Hematopoietic multipotent progenitor cell treated with erythropoietin and hydrocortisone succinate and interleukin-3 and kit ligand, for 6 days (in vitro differentiated cells): ENCODE data around the gene TNNI2.
"Not testable (repeated sequence)": the region's sequence is repeated elsewhere in the genome, so short reads cannot be mapped to it uniquely, and the experiment has no call there.

ENCODE experiments used
- DNase-seq: peaks from one replicate; pipeline ENCODE4 v3.0.0-alpha.2; 2015

Gene TNNI2

DNA sequence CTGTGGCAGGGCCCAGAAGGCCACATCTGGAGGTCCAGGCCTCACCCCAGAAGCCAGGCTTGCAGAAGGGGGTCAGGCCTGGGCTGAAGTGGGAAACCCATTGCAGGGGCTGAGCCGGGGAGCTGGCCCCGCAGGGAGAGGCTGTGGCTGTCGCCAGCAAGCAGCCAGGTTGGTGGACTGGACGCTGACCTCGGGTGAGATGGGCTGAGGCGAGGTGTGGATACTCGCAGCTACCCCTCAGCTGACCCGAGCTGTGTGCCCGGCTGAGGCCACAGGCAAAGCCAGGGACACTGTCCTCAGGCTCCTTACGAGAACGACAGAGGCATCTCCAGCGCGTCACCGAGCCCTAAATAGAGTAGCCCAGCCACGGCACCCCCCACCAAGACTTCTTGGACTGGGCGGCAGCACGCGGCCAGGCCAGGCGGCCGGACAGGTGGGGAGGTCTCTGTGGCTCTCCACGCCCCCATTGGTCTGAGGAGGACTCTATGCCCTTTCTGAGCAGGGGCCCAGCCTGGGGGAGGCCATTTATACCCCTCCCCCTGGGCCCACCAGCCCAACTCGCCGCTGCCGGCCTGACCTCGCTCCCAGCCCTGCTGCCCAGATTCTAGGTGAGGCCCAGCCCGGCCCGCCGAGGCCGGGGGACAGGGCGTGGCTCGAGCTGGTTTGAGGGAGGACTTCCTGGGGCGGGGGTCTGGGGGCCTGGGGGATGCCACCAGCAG, at the start of gene TNNI2:
Gene TNNI2, plus strand, starts transcription at position 556 of the 719 bp plus-strand sequence. CDS start 716 bp downstream, outside the sequence.
- DNase-seq: no peak

DNA sequence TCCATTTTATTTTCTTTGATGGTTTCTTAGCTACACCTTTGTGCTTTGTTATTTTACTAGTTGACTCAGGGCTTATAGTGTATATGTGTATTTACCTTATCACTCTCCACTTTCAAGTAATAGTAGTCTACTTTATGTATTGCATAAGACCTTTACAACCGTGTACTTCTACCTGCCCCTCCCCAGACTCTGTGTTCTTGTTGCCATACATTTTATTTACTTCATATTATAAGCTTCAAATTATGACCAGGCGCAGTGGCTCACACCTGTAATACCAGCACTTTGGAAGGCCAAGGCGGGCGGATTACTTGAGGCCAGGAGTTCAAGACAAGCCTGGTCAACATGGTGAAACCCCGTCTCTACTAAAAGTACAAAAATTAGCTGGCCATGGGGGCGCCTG, 46.9 kb upstream of the TNNI2 start:
- no peak for DNase-seq

DNA sequence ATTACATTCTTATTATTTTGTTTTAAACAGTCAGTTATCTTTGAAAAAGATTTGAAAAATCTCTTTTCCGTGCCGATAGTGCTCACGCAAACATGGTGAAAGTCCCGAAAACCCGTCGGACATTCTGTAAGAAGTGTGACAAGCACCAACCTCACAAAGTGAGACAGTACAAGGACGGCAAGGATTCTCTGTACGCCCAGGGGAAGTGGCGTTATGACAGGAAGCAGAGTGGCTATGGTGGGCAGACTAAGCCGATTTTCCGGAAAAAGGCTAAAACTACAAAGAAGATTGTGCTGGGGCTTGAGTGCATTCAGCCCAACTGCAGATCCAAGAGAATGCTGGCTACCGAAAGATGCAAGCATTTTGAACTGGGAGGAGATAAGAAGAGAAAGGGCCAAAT, 46.3 kb upstream of the TNNI2 start:
- no peak for DNase-seq

DNA sequence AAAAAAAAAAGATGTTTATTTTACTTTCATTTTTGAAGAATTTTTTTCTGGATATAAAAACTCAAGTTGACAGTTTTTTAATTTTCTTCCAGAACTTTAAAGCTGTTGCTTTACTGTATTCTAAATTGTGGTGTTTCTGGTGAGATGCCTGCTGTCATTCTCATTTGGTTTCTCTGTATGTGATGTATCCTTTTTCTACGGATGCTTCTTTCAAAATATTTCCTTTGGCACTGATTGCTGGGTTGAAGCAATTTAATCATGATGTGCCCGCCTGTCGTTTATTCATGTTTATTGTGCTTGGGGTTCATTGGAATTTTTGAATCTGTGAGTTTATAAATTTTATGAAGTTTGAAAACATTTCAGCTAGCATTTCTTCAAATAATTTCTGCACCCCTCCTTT, 45.7 kb upstream of the TNNI2 start:
- no peak for DNase-seq

DNA sequence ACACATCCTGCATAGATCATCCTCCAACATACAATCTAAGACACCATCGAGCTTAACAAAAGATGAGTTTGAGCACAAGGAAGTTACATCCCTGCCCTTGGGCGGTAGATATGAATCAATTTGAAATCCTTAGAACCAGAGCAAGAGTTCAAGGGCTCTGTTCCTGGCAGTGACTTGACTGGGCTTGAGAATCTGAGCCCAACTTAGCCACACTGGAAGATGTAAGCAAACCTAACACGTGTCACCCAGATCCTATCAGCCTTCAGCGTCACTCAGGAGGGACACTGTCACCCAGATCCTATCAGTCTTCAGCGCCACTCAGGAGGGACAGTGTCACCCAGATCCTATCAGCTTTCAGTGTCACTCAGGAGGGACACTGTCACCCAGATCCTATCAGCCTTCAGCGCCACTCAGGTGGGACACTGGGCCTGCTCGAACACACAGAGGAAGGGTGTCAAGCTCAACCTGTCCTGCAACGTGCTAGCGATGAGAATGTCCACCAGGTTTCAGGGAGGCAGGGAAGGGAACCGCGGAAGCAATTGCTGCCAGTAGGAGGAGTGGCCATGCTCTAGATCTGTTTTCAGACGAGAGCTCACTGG, 42.3 kb upstream of the TNNI2 start:
- no peak for DNase-seq

DNA sequence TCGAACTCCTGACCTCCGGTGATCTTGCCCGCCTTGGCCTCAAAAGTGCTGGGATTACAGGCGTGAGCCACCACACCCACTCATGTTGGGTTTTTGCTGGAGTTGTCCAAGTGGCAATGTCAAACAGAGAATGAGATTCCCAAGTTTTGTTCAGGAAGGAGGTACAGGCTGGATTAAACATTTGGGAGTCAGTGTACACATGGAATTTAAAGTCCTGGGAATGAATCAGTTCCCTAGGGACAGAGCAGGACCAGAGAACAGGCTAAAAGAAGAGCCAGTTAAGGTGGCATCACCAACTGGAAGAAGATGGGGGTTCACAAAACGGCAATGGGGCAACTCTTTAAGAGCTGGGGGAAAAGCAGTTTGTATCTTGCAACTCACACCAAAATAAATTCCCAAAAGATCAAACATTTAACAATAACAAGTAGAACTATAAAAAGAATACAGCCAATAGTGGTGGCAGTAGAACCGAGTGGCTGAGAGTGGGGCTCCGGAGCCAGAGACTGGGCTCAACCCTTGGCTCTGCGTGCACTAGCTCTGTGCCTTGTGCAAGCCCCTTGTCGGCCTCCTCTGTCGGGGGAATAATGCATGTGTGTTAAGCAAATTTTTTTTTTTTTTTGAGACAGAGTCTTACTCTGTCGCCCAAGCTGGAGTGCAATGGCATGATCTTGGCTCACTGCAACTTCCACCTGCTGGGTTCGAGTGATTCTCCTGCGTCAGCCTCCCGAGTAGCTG, 41.2 kb upstream of the TNNI2 start:
- DNase-seq: no peak

DNA sequence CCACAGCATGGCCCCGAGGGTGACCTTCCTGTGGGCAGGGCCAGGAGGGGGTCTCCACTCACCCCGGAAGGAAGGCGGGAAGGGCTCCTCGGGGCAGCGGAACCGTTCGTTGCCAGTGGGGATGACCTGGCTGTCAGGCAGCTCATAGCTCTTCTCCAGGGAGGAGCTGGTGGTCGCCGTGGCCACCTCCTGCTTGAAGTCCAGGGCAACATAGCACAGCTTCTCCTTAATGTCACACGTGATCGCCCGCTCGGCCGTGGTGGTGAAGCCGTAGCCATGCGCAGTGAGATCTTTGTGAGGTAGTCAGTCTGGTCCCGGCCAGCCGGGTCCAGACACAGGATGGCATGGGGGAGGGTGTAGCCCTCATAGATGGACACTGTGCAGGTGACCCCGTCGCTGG, 35.5 kb upstream of the TNNI2 start:
- no peak for DNase-seq

DNA sequence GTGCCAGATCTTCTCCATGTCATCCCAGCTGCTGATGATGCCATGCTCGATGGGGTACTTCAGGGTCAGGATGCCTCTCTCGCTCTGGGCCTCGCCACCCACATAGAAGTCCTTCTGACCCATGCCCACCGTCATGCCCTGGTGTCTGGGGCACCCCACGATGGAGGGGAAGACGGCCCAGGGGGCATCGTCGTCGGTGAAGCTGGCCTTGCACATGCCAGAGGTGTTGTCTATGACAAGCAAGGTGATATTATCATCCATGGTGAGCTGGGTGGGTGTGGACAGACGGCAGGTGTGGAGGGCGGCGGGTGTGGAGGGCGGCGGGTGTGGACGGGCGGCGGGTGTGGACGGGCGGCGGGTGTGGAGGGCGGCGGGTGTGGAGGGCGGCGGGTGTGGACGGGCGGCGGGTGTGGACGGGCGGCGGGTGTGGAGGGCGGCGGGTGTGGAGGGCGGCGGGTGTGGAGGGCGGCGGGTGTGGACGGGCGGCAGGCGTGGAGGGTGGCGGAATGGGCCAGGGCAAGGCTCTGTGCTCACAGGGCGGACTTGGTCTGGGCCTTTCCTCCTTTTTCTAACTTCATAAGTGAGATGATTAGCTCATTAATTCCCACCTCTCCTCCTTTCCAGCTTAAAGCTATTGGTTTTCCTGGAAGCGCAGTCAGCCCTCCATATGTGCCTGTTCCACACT, 34.8 kb upstream of the TNNI2 start:
- not testable (repeated sequence) for DNase-seq

DNA sequence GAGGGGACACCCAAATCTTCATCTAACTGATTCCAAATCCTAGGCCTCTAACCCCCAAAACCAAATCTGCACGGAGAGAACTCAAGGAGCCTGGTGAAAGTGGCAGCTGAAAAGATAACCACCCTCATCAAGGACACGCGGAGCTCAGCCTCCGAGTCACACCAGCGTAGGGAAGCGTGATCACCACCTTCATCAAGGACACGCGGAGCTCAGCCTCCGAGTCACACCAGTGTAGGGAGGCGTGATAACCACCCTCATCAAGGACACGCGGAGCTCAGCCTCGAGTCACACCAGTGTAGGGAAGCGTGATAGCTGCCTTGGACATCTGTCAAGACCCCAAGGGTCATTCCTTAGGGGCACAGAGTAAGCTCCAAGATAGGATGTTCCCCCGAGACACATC, 33.3 kb upstream of the TNNI2 start:
- no peak for DNase-seq

DNA sequence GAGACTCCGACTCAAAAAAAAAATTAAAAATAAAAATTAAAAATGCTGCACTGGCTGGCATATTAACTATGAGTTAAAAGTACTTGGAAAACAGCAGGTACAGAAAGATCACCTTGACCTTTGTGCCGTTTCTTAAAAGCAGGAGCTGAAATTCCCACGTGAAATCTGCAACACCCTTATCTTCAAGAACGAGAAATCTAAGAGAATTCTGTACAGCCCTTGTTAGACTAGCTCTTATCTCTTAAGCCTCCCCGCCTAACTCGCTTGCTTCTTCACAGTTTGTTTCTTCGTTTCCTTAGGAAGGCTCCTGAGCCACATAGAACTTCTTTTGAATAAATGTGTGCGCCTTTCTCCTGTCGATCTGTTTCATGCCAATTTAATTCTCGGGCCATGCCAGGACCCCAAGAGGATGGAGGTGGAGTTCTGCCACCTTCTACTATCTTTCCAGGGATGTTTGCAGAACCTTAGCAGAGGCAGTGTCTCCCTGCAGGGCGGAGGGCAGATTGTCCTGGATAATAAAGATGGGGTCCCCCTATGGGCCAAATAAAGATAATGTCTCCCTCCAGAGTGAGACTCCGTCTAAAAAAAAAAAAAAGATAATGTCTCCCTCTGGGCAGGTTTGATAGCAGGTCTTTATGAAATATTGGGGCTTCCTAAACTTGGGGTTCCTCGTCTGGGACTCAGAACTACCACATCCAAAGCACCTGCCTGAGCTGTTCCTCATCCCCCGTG, 31.4 kb upstream of the TNNI2 start:
- peak; percentile 50 for DNase-seq

DNA sequence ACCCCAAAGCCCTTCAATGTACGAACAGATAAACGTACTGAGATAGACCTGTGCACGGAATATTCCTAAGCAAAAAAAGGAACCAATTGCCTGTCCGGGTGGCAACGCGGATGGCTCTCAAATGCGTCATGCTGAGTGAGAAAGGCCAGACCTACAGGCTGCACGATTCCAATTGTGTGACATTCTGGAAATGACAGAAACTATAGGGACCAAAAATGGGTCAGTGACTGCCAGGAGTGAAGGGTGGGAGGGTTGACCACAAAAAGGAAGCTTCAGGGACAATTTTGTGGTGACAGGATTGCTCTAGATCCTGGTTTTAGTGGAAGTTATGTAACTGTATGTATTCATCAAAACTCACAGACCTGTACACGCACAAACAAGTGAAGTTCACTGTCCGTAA, 28.0 kb upstream of the TNNI2 start:
- DNase-seq: no peak

DNA sequence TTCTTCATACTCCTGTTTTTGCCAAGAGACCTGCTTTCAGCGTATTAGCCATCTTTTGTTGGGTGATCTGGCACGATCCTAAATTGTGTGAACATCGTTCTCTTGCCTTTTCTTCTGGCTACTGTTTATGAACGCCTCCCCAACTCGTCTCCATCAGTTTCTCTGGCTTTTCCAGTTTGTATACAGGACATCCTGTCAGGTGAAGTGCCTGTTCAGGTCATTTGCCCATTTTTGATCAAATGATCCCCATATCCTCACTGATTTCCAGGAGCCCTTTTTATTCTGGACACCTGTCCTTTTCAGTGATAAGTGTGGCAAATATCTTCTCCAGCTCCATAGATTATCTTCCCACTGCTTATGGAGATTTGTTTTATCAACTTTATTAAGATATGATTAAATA, 26.5 kb upstream of the TNNI2 start:
- DNase-seq: no peak

DNA sequence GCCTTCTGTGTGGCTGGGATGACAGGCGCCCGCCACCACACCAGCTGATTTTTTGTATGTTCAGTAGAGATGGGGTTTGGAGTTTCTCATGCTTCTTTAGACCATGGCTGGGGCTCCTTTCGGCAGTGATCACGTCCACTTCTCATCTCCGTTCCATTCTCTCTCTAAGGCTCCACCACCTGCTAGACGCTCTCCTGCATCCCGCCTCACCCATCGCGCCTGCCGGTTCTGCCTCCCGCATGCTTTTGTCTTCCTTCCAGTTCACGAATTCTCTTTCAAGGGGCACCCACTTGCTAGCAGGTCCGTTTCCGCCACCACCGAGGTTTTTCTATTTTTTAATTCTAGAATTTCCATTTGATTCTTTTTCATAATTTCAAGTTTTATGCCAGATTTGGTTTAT, 26.0 kb upstream of the TNNI2 start:
- no peak for DNase-seq

DNA sequence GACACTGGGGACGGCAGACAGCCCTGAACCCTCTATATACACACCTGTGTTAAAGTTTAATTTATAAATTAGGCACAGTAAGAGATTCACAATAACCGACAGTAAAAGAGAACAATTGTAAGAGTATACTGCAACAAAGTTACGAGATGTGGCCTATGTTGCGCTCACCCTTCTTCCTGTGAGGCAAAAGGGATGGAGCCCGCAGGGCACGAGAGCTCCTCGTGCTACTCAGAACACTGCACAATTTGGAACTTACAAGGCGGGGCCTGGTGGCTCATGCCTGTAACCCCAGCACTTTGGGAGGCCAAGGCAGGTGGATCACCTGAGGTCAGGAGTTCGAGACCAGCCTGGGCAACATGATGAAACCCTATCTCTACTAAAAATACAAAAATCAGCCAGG, 25.4 kb upstream of the TNNI2 start:
- DNase-seq: not testable (repeated sequence)

DNA sequence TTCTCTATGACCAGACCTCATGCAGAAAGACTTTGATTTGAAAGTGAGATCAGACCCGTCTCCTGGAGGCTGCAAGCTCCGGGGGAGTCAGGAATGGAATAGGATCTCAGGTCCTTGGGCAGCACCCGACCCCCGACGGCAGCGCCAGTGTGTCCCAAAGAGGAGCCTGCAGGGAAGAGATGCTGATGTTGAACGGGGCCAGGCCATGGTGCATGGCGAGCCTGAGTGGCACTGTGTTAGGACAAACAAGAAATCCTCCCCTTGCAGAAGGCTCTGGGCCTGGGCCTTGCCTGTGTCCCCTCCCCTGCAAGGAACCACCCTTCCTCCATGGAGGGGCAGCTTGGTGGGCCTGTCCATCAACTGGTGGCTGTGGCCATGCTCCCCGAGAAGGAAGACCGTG, 24.1 kb upstream of the TNNI2 start:
- DNase-seq: no peak

DNA sequence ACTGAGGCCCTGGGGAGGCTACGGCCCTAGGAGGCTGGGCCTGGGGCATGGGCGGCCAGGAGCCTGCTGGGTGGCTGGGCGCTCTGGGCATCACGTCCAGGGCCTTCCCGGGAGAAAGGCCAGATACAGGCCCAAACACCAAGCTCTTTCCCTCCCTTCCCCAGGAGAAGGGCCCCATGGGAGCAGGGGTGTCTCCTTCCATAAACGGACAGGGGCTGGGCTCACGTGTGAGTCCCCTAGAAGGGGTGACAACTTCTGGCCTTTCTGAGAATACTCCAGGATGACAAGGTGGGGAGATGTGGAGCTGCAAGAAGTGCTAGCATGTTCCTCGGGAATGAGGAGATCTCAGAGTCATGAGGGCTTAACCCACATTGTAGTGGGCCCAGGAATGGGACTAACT, 23.5 kb upstream of the TNNI2 start:
- no peak for DNase-seq

DNA sequence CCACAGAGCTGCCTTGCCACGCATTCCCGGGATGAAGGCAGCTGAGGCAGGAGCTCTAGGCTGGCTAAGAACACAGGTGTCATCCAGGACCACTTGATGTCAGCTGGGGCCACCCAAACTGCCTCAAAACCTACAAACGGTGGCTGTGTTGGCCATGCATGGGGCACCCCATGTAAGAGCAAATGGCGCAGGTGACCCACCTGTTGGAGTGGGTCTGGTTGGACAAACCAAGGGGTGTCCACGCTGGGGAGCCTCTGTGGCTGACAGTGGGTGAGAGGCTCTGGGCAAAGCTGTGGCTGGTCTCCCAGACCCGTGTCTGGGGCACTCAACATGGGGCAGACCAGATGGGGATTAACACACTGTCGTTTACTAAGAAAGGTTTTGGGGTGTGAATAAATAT, 23.0 kb upstream of the TNNI2 start:
- no peak for DNase-seq

DNA sequence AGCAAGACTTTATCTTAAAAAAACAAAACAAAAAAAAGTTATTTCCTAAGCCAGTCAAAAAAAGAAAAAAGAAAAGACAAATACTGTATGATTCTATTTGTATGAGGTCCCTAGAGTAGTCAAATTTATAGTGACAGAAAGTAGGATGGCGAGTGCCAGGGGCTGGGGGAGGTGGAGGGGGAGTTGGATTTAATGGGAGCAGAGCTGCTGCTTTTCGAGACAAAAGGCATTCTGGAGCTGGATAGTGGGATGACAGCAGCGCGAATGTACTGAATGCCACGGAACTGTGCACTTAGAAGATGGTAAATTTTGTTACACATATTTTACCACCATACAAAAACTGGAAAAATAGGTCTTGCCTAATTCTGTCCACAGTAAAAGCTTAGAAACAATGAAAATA, 21.8 kb upstream of the TNNI2 start:
- no peak for DNase-seq

DNA sequence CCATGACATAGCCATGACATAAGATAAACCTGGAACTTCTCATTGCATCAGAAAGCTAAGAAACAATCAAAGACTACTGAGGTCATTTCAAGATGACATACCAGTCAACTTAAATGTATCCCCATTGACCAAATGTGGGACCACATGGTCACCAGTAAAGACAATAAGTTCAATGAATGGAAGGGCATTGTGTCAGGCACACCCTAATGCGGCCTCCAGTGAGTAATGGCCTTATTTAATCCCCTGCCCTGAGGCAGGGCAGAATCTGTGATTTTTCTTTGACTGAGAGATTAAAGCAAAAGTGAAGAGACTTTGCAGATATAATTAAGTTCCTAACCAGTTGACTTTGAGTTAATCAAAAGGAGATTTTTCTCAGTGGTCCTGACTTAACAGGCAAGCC, 21.3 kb upstream of the TNNI2 start:
- no peak for DNase-seq

DNA sequence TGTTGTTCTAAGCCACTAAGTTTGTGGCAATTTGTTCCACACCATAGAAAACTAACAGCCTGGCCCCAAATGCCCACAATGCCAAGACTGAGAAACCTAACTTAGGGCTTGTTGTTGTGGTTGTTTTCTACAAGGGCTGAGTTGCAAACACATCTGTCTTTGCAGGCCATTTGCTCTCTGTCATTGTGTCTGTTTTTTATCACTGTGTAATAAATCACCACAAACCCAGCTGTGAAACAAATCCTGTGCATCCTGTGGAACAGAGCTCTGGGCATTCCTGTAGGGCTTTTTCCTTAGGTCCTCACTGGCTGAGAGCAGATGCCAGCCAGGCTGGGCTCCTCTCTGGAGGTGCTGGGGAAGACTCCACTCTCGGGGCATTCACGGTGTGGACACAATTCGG, 19.7 kb upstream of the TNNI2 start:
- no peak for DNase-seq

DNA sequence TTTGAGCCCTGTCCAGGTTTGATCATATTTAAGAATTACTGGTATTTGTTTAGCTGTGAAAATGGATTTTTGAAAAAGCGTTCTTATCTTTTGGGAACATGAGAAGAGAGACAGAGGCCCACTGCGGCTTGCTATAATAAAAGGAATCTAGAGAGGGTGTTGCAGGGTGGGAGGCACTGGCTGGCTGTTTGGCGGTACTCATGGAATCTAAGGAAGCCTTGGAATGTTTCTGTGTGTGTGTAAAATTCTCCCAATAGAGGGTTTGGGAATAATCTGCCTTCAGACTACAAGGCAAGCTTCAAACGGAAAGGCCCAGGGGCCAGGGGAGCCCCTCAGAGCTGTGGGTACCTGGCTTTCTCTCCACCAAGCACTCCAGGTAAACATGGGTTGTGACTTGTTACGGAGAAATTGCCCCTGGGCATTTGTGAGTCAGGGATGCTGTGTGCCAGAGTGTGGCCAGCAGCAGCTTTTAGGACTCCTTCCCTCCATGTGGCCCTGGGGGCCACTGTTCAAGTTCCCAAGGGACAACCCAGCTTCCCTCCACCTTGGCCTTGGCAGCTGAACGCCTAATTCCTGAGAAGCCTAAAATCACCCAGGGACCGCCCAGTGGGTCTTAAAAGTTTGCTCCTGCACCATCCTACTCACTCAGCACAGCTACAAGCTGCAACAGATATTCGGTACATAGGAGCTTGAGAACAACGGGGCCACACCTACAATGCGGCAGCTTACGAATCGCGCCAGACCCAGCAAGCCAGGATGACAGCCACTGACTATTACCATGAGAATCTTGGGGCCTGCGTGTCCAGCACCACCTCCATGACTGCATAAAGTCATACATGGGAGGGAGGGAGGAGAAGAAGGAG, 18.1 kb upstream of the TNNI2 start:
- no peak for DNase-seq

DNA sequence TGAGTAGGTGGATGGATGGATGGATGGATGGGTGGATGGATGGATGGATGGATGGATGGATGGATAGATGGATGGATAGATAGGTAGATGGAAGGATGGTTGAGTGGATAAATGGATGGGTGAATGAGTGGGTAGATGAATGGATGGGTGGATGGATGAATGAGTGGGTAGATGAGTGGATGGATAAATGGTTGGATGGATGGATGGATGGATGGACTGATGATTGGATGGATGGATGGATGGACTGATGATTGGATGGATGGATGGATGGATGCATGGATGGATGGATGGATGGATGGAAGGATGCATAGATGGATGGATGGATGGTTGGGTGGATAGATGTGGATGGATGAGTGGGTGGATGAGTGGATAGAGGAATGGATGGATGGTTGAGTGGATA, 17.2 kb upstream of the TNNI2 start:
- DNase-seq: no peak
